Measurements from ENCODE around the gene EPHA2. TPM values are rescaled to one million over a fixed set of nuclear protein-coding genes. Genes with fewer than 3 reads are reported as not detected.
A peak's percentile ranks its signal among the peaks of the same experiment; 100 is the strongest.

EPHA2 gene
- total RNA-seq, 2 experiments from 2014 or later = not detected

- Mint-ChIP-seq H3K4me3 (no peak overlapping the region), H3K27me3 (no peaks in the 10 kb centered on the region), H3K36me3 (no peaks in the 10 kb centered on the region), H3K9me3 (ENCODE audit: low read depth) (no peaks in the 10 kb centered on the region), H3K27ac (no peak overlapping the region), H3K4me1 (no peaks in the 10 kb centered on the region)
- CTCF ChIA-PET = interaction anchor here (1.1 to 2.0 kb wide), 2 partner anchors 16 to 96 kb away, joined by 3 to 7 read pairs; no protein-coding TSS in a partner anchor
- ATAC-seq = no peak
- DNase-seq = no peak
Measured at GRCh38 chr1:16178596-16179497, 23.0 kb upstream of the EPHA2 start.

- no peak for ATAC-seq
- no peaks in the 10 kb centered on the region for H3K27me3 Mint-ChIP-seq
- H3K27ac Mint-ChIP-seq = no peak overlapping the region
- no peaks in the 10 kb centered on the region for H3K36me3 Mint-ChIP-seq
- H3K4me3 Mint-ChIP-seq = no peak overlapping the region
- CTCF ChIA-PET = no interaction called here
- no peak for DNase-seq
- H3K4me1 Mint-ChIP-seq = no peaks in the 10 kb centered on the region
- H3K9me3 Mint-ChIP-seq (ENCODE audit: low read depth) = no peaks in the 10 kb centered on the region
Measured at GRCh38 chr1:16177306-16177705, 21.4 kb upstream of the EPHA2 start.

GRCh38 chr1:16176653-16177052 is 20.8 kb upstream of the EPHA2 start:
- ATAC-seq (no peak), DNase-seq (no peak)
- H3K27ac Mint-ChIP-seq = no peak overlapping the region
- no peaks in the 10 kb centered on the region for H3K27me3 Mint-ChIP-seq
- CTCF ChIA-PET = interaction anchor here (1.6 kb wide), 1 partner anchor 13 kb away, joined by 4 read pairs; no protein-coding TSS in a partner anchor
- H3K4me3 Mint-ChIP-seq = no peak overlapping the region
- H3K9me3 Mint-ChIP-seq (ENCODE audit: low read depth) = no peaks in the 10 kb centered on the region
- no peaks in the 10 kb centered on the region for H3K36me3 Mint-ChIP-seq
- H3K4me1 Mint-ChIP-seq = no peaks in the 10 kb centered on the region

DNA sequence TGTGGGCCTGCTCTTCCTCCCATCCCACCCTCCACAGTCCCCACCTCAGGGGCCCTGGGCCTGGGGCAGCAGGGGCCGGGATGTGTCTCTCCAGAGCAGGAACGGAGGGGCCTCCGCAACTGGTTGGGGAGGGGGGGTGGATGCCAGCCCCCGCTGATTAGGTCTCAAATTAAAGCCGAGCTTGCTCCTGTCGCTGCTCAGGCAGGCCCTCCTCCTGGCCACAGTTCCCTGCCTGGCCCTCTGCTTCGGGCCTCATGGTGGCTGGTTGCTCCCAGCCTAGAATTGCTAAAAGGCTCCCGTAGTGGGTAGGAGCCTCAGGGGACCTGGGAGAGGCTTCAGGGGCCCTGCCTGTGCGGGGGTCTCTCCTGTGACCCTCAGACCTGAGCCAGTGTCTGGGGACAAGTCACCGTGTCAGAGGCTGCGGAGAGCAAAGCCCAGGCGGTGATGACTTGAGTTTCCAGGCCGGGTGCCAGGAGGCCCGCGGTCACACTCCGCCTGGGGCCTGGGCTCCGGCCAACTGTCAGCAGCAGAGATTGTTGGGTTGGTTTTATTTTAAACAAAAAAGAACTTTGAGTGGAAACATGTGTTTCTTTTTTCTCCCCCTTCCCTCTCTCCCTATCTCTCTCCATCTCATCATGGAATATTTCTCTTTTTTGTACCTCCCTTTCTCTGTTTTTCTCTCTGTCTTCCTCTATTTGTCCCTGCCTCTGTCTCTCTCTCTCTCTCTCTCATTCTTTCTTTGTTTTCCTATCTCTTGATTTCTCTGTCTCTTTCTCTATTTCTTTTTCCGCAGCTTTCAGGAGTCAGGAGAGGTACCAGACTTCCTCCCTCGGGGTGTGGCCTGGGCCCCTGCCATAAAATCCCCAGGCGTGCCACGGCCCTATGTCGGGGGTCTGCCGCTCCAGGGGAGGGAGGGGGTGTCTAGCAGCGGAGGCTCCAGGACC is 20.0 kb upstream of the EPHA2 start:
- H3K27me3 Mint-ChIP-seq = no peaks in the 10 kb centered on the region
- no peak overlapping the region for H3K4me3 Mint-ChIP-seq

DNA sequence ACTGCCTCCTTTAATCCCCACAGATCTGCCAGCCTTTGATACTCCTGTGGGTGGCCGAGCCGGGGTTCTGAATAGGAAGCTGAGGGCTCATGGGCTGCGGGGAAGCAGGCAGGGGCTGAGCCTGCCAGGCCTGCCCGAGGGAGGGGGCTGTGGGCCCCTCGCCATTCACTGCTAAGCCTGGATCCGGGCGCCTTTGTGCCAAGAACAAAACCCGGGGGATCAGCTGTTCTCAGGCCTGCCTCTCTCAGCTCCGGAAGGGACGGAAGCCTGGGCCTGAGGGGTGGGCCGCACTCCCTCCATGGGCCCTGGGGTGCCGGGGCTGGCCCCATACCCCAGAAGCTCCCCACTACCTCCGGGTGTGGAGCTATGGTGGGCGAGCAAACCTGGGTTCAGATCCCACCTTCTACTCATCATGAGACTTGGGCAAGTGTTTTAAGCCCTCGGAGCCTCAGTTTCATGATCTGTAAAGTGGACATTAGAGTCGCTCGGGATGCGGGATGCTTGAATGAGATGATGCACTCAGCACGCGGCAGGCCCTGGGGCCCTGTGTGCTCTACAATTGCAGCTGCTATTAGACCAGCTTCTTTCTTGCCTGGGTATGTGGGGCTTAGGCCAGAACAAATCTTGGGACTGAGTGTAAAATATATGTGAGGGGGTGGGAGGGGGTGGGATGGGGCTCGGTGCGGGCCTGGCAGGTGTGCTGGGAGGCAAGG is 19.2 kb upstream of the EPHA2 start:
- ATAC-seq (no peak), DNase-seq (no peak)
- H3K9me3 Mint-ChIP-seq (ENCODE audit: low read depth) = no peaks in the 10 kb centered on the region
- CTCF ChIA-PET = interaction anchor here (0.8 to 1.6 kb wide), 2 partner anchors 11 to 96 kb away, joined by 3 to 4 read pairs; no protein-coding TSS in a partner anchor
- no peaks in the 10 kb centered on the region for H3K4me1 Mint-ChIP-seq
- no peaks in the 10 kb centered on the region for H3K36me3 Mint-ChIP-seq
- peaks cover 4% of the 10 kb centered on the region for H3K27me3 Mint-ChIP-seq
- no peak overlapping the region for H3K27ac Mint-ChIP-seq
- H3K4me3 Mint-ChIP-seq = no peak overlapping the region

More for the DNA sequence above, 20.0 kb upstream of the EPHA2 start:
- no peak for ATAC-seq
- H3K9me3 Mint-ChIP-seq (ENCODE audit: low read depth) = no peaks in the 10 kb centered on the region
- no peak for DNase-seq
- CTCF ChIA-PET = interaction anchor here (0.8 to 1.6 kb wide), 2 partner anchors 12 to 97 kb away, joined by 3 to 4 read pairs; no protein-coding TSS in a partner anchor
- H3K4me1 Mint-ChIP-seq = no peaks in the 10 kb centered on the region
- H3K36me3 Mint-ChIP-seq = no peaks in the 10 kb centered on the region
- no peak overlapping the region for H3K27ac Mint-ChIP-seq

GRCh38 chr1:16174261-16174868 is 18.5 kb upstream of the EPHA2 start:
- no peak overlapping the region for H3K27ac Mint-ChIP-seq
- ATAC-seq (no peak), DNase-seq (no peak)
- no peaks in the 10 kb centered on the region for H3K4me1 Mint-ChIP-seq
- no peak overlapping the region for H3K4me3 Mint-ChIP-seq
- H3K36me3 Mint-ChIP-seq = no peaks in the 10 kb centered on the region
- CTCF ChIA-PET = no interaction called here
- peaks cover 9% of the 10 kb centered on the region for H3K27me3 Mint-ChIP-seq
- H3K9me3 Mint-ChIP-seq (ENCODE audit: low read depth) = no peaks in the 10 kb centered on the region

DNA sequence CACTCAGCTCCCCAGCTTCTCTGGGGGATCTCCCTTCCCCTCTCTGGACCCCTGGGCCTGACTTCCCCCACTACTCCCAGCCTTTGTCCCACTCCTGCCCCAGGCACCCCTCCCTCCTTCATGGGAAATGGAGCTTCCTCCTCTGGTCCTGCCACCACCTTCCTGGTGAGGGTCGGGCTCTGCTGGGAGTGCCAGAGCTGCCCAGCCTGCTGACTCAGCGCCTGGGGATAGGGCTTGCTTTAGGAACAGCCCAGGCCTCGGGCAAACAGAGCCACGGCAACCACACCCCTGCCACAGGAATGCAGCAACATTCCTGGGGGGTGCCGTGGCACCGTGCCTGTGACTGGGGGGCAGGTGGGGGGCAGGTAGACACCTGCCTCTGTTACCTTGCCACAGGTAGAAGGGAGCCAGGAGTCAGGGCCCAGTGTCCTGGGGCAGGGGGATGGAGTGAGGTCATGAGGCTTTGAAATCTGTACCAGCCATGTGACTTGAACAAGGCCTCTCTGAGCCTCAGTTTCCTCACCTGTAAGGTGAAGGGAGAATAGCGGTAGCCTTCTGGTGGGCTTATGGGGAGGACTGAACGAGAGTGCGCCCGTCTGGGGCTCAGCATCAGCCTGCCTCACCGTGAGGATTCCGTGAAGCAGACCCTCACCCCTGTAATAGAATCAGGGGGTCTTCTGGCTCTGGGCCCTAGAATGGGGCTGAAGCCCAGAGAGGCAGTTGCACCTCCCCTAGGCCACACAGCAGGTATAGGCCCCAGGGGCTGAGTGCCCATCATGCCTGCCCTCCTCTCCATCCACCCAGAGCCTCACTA is 17.8 kb upstream of the EPHA2 start:
- ATAC-seq = no peak
- H3K4me1 Mint-ChIP-seq = peaks cover 3% of the 10 kb centered on the region
- H3K4me3 Mint-ChIP-seq = no peak overlapping the region
- CTCF ChIA-PET = interaction anchor here (0.7 kb wide), 1 partner anchor 95 kb away, joined by 3 read pairs; no protein-coding TSS in a partner anchor
- H3K27ac Mint-ChIP-seq = no peak overlapping the region
- no peaks in the 10 kb centered on the region for H3K36me3 Mint-ChIP-seq
- peaks cover 15% of the 10 kb centered on the region for H3K27me3 Mint-ChIP-seq
- no peaks in the 10 kb centered on the region for H3K9me3 Mint-ChIP-seq (ENCODE audit: low read depth)
- DNase-seq = no peak

DNA sequence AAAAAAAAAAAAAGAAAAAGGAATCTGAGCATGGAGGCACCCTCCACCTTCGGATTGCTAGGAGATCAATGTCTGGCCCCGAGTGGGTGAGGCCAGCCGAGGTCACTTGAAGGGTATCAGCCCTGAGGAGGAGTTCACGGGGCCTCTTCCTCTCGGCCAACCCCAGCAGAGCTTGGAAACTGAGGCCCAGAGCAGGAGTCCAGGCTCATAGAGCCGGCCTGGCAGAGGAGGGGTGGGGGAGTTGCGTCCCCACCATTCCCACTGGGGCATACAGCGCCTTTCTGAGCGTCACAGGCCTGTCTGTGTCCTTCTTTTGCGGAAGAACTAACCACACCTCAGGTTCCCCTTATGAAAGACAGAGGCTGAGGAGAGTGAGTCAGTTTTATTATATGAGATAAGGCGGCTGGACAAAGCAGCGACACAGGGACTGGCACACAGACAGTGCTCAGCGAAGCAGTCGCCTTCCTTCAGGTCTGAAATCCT is 17.1 kb upstream of the EPHA2 start:
- Mint-ChIP-seq H3K4me1 (peaks cover 7% of the 10 kb centered on the region), H3K4me3 (no peak overlapping the region), H3K9me3 (ENCODE audit: low read depth) (no peaks in the 10 kb centered on the region), H3K27ac (no peak overlapping the region), H3K27me3 (peaks cover 21% of the 10 kb centered on the region), H3K36me3 (no peaks in the 10 kb centered on the region)
- ATAC-seq = no peak
- DNase-seq = no peak
- CTCF ChIA-PET = interaction anchor here (0.7 kb wide), 1 partner anchor 94 kb away, joined by 3 read pairs; no protein-coding TSS in a partner anchor

DNA sequence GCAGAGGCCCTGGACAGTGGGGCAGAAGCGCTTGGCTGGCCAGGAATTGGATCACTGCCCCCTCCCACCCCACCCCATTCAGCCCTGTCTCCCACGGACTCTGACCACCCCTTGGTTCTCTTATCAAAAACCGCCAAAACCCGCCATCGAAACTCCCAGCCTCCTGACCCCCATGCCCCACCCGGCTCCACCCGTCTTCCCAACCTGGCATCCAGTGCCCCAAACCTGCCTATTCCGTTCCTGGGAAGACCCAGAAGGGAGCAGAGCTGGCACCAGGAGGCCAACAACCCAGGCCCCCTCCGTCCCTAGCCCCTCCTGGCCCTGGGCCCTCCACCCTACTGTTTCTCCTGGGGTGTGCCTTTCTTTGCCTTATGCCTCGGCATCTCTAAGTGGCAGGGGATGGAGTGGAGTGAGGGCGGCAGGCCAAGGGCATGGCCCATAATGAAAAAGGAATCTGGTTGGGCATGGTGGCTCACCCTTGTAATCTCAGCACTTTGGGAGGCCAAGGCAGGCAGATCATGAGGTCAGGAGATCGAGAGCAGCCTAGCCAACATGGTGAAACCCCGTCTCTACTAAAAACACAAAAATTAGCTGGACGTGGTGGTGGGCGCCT is 16.5 kb upstream of the EPHA2 start:
- Mint-ChIP-seq H3K4me1 (peaks cover 7% of the 10 kb centered on the region), H3K27me3 (peaks cover 21% of the 10 kb centered on the region), H3K4me3 (no peak overlapping the region), H3K27ac (peak overlapping the region; percentile 40), H3K9me3 (ENCODE audit: low read depth) (no peaks in the 10 kb centered on the region), H3K36me3 (no peaks in the 10 kb centered on the region)
- CTCF ChIA-PET = interaction anchor here (1.0 kb wide), 1 partner anchor 10 kb away, joined by 3 read pairs; no protein-coding TSS in a partner anchor
- DNase-seq (no peak), ATAC-seq (no peak)

- no peak overlapping the region for H3K4me3 Mint-ChIP-seq
- CTCF ChIA-PET = interaction anchor here (0.6 to 1.3 kb wide), 3 partner anchors 11 to 545 kb away, joined by 3 to 4 read pairs (median 3); no protein-coding TSS in a partner anchor
- H3K9me3 Mint-ChIP-seq (ENCODE audit: low read depth) = no peaks in the 10 kb centered on the region
- DNase-seq = no peak
- ATAC-seq = no peak
- H3K36me3 Mint-ChIP-seq = no peaks in the 10 kb centered on the region
- H3K4me1 Mint-ChIP-seq = peaks cover 7% of the 10 kb centered on the region
- H3K27me3 Mint-ChIP-seq = peaks cover 21% of the 10 kb centered on the region
- H3K27ac Mint-ChIP-seq = no peak overlapping the region
Measured at GRCh38 chr1:16171314-16172151, 15.7 kb upstream of the EPHA2 start.

- DNase-seq = no peak
- Mint-ChIP-seq H3K27ac (no peak overlapping the region), H3K9me3 (ENCODE audit: low read depth) (no peaks in the 10 kb centered on the region), H3K27me3 (peaks cover 21% of the 10 kb centered on the region), H3K4me3 (no peak overlapping the region), H3K36me3 (no peaks in the 10 kb centered on the region), H3K4me1 (peaks cover 7% of the 10 kb centered on the region)
- CTCF ChIA-PET = no interaction called here
- ATAC-seq = no peak
Measured at GRCh38 chr1:16170283-16170673, 14.4 kb upstream of the EPHA2 start.

Data from activated CD8-positive, alpha-beta memory T cell treated with anti-CD3 and anti-CD28 coated beads, Interleukin-2, amount 10 ng/mL, durations not matched to agents 7 days and 5 days (primary cell).